ENCODE measurements around the gene WNT7B. TPM values are rescaled to one million over a fixed set of nuclear protein-coding genes. Genes with fewer than 3 reads are reported as not detected.

Gene WNT7B
- total RNA-seq, 2 experiments from 2014 or later: not detected

DNA sequence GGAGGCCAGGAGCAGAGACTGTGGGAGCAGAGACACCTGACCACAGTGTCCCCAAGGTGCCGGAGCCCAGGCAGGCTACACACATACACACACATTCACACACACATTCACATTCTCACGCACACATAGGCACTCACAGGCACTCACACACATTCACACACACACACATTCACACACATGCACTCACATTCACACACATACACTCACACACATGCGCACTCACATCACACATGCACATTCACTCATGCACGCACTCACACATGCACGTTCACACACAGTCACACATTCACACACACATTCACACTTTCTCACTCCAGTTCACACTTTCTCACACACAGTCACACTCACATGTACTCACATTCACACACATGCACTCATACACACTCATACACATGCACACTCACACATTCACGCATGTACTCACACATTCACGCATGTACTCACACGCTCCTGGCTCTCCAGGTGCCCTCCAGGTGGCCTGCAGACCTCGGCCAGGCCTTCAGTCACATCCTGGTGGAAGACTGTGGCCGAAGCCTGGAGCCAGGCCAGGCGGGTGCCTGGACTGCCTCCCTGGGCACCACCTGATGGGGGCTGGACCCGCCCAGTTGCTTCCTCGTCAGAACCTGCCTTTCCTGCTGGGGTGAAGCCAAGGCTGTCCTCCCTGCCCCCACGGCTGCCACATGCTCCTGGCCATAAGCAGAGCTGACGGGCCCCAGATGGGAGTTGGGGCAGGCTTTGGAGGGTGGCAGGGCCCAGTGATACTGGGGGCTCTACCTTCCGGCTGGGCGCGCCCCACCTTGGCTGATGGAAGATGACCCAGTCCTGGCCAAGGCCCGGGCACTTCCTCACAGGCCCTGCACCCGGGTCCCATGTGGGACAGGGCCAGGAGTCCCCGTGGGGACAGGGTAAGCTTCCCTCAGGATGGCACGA, 89.5 kb downstream of the WNT7B start:
- H3K4me1 Mint-ChIP-seq (ENCODE audit: low read depth): no peaks in the 10 kb centered on the region
- H3K27me3 ChIP-seq (ENCODE audit: control insufficient read depth in 1 of 2, insufficient read depth in 2 of 2, low read length in 2 of 2): peaks cover 11 to 31% of the 10 kb centered on the region in 2 experiments
- TF ChIP-seq, protein P1, sequence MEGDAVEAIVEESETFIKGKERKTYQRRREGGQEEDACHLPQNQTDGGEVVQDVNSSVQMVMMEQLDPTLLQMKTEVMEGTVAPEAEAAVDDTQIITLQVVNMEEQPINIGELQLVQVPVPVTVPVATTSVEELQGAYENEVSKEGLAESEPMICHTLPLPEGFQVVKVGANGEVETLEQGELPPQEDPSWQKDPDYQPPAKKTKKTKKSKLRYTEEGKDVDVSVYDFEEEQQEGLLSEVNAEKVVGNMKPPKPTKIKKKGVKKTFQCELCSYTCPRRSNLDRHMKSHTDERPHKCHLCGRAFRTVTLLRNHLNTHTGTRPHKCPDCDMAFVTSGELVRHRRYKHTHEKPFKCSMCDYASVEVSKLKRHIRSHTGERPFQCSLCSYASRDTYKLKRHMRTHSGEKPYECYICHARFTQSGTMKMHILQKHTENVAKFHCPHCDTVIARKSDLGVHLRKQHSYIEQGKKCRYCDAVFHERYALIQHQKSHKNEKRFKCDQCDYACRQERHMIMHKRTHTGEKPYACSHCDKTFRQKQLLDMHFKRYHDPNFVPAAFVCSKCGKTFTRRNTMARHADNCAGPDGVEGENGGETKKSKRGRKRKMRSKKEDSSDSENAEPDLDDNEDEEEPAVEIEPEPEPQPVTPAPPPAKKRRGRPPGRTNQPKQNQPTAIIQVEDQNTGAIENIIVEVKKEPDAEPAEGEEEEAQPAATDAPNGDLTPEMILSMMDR (IDR thresholded peaks at IDR 0.05): no peak
- CTCF ChIA-PET: no interaction called here
- intact Hi-C loops (cut with DNase I, micrococcal nuclease): no loop called here
- no peaks in the 10 kb centered on the region for H3K9me3 Mint-ChIP-seq
- peaks cover 27% of the 10 kb centered on the region for H3K27me3 Mint-ChIP-seq
- no peaks in the 10 kb centered on the region for H3K36me3 ChIP-seq (ENCODE audit: insufficient read depth, low read length)
- H3K4me1 ChIP-seq (ENCODE audit: insufficient read depth, low read length): no peaks in the 10 kb centered on the region
- POLR2A ChIA-PET: no interaction called here
- no peak overlapping the region for H3K4me3 Mint-ChIP-seq
- H3K9me3 ChIP-seq (ENCODE audit: control insufficient read depth in 1 of 2, insufficient read depth in 1 of 2, low read length in 2 of 2): peaks cover 0 to 33% of the 10 kb centered on the region in 2 experiments
- DNase-seq (no peak), ATAC-seq (ENCODE audit: poor library complexity) (no peak)
- H3K27ac Mint-ChIP-seq: no peak overlapping the region
- H3K27ac ChIP-seq (ENCODE audit: low read depth in 1 of 2, low read length in 2 of 2): no peak overlapping the region
- no peak overlapping the region for H3K4me3 ChIP-seq (ENCODE audit: low read length)
- no peaks in the 10 kb centered on the region for H3K36me3 Mint-ChIP-seq (ENCODE audit: low read depth)

DNA sequence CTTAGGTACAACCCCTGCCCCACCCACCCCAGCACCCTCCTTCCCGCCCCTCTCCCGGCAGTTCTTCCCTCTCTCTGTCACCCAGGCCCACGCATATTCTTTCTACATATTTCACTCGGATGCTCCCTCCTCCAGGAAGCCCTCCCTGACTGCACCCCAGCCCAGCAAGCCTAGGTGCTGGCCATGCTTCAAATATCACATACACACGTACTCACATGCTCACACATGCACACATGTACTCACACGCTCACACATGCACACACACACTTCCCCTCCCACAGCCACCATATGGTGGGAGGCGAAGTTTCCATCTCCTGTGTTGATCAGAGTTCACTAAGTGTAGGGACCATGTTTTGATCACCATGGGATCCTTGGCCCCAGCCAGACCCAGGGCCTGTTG, 90.4 kb downstream of the WNT7B start:
- H3K36me3 Mint-ChIP-seq (ENCODE audit: low read depth): no peaks in the 10 kb centered on the region
- peaks cover 36% of the 10 kb centered on the region for H3K27me3 Mint-ChIP-seq
- TF ChIP-seq, protein P1 (IDR thresholded peaks at IDR 0.05): no peak
- no peaks in the 10 kb centered on the region for H3K4me1 Mint-ChIP-seq (ENCODE audit: low read depth)
- H3K9me3 Mint-ChIP-seq: no peaks in the 10 kb centered on the region
- Histone ChIP-seq H3K4me3 (ENCODE audit: low read length) (no peak overlapping the region), H3K9me3 (ENCODE audit: control insufficient read depth in 1 of 2, insufficient read depth in 1 of 2, low read length in 2 of 2) (peaks cover 0 to 28% of the 10 kb centered on the region in 2 experiments), H3K36me3 (ENCODE audit: insufficient read depth, low read length) (no peaks in the 10 kb centered on the region), H3K27me3 (ENCODE audit: control insufficient read depth in 1 of 2, insufficient read depth in 2 of 2, low read length in 2 of 2) (peaks cover 15 to 36% of the 10 kb centered on the region in 2 experiments), H3K4me1 (ENCODE audit: insufficient read depth, low read length) (no peaks in the 10 kb centered on the region), H3K27ac (ENCODE audit: low read depth in 1 of 2, low read length in 2 of 2) (no peak overlapping the region)
- intact Hi-C loops (cut with DNase I, micrococcal nuclease): no loop called here
- CTCF ChIA-PET: no interaction called here
- POLR2A ChIA-PET: no interaction called here
- DNase-seq (no peak), ATAC-seq (ENCODE audit: poor library complexity) (no peak)
- H3K4me3 Mint-ChIP-seq: no peak overlapping the region
- H3K27ac Mint-ChIP-seq: no peak overlapping the region

DNA sequence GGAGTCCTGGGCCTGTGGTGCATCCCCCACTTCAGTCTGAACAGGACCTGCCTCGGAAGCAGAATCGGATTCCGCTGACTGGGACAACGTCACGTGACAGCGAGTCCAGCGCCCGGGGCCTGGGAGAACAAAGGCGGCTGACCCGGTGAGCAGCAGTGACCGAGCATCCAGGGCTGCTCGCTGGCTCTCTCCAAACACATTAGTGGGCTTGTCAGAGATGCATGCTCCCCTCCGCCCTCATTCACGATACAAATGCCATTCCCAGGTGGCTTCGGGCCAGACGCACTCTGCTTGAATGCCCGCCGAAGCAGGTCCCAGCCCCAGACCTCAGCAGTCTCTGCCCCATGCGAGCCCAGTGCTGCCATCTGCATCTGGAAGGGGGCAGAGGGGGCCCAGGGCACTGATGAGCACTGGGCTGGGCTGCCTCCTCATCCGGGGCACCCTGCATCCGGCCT, 91.0 kb downstream of the WNT7B start:
- Mint-ChIP-seq H3K27me3 (peaks cover 38% of the 10 kb centered on the region), H3K27ac (no peak overlapping the region), H3K9me3 (no peaks in the 10 kb centered on the region), H3K4me1 (ENCODE audit: low read depth) (no peaks in the 10 kb centered on the region), H3K4me3 (no peak overlapping the region), H3K36me3 (ENCODE audit: low read depth) (no peaks in the 10 kb centered on the region)
- ChIA-PET POLR2A (no interaction called here), CTCF (no interaction called here)
- Histone ChIP-seq H3K9me3 (ENCODE audit: control insufficient read depth in 1 of 2, insufficient read depth in 1 of 2, low read length in 2 of 2) (peaks cover 0 to 27% of the 10 kb centered on the region in 2 experiments), H3K36me3 (ENCODE audit: insufficient read depth, low read length) (no peaks in the 10 kb centered on the region), H3K27ac (ENCODE audit: low read depth in 1 of 2, low read length in 2 of 2) (no peak overlapping the region), H3K4me3 (ENCODE audit: low read length) (no peak overlapping the region), H3K4me1 (ENCODE audit: insufficient read depth, low read length) (no peaks in the 10 kb centered on the region), H3K27me3 (ENCODE audit: control insufficient read depth in 1 of 2, insufficient read depth in 2 of 2, low read length in 2 of 2) (peaks cover 21 to 41% of the 10 kb centered on the region in 2 experiments)
- TF ChIP-seq, protein P1 (IDR thresholded peaks at IDR 0.05): no peak
- ATAC-seq (ENCODE audit: poor library complexity) (no peak), DNase-seq (no peak)
- intact Hi-C loops (cut with DNase I, micrococcal nuclease): no loop called here

Measured in CD4-positive, alpha-beta T cell (primary cell).